Measurements from ENCODE around the gene MXD4. TPM values are rescaled to one million over a fixed set of nuclear protein-coding genes. Genes with fewer than 3 reads are reported as not detected.
A peak's percentile ranks its signal among the peaks of the same experiment; 100 is the strongest.

MXD4 gene
- total RNA-seq, 1 donor, result 44.9 TPM

DNA sequence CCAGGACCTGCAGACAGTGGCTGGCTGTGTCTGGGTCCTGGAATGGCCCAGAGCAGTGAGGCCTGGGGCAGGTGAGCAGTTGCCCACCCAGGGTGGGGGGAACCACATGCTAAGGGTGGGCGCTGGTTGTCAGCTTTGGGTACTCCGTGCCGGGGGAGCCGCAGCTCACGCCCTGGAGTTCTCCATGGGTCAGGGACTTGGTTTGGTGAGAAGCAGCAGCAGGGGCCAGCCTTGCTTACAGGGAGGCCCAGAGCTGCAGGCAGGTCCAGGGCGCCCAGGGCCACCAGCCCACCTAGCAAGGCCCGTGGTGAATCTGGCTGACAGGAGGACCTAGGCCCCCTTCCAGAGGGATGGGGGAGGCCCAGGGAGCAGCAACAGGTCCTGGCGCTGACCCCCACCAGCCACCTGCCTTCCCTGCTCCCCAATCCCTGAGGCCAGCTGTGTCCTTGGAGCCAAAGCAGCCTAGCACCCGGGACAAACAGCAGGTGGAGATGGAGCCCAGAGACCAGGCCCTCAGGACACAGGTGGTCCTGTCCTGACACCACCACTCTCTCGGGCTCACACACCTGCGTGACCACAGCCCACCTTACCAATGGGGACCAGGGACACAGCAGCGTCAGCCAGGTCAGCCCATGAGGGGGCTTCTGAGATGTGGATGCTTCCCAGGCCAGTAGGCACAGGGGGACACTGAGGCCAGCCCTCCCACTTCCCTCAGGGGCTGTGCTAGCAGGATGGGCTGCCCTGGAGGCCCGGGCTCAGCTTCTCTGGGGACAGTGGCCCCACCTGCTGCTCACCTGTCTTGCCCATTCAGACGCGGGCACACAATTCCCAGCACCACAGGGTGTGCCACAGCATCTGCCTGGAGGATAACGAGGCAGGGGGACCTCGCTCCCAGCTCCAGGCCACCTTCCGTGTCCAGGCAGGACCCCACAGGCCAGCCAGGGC lies 3.5 kb downstream of the MXD4 start:
- H3K4me3 ChIP-seq (ENCODE audit: low read depth, low read length), result no peak overlapping the region
- DNase-seq (ENCODE audit: low read depth), result no peak
- TF ChIP-seq, protein P1, sequence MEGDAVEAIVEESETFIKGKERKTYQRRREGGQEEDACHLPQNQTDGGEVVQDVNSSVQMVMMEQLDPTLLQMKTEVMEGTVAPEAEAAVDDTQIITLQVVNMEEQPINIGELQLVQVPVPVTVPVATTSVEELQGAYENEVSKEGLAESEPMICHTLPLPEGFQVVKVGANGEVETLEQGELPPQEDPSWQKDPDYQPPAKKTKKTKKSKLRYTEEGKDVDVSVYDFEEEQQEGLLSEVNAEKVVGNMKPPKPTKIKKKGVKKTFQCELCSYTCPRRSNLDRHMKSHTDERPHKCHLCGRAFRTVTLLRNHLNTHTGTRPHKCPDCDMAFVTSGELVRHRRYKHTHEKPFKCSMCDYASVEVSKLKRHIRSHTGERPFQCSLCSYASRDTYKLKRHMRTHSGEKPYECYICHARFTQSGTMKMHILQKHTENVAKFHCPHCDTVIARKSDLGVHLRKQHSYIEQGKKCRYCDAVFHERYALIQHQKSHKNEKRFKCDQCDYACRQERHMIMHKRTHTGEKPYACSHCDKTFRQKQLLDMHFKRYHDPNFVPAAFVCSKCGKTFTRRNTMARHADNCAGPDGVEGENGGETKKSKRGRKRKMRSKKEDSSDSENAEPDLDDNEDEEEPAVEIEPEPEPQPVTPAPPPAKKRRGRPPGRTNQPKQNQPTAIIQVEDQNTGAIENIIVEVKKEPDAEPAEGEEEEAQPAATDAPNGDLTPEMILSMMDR (IDR thresholded peaks at IDR 0.05; ENCODE audit: insufficient read depth, low read depth, low read length), result no peak

DNA sequence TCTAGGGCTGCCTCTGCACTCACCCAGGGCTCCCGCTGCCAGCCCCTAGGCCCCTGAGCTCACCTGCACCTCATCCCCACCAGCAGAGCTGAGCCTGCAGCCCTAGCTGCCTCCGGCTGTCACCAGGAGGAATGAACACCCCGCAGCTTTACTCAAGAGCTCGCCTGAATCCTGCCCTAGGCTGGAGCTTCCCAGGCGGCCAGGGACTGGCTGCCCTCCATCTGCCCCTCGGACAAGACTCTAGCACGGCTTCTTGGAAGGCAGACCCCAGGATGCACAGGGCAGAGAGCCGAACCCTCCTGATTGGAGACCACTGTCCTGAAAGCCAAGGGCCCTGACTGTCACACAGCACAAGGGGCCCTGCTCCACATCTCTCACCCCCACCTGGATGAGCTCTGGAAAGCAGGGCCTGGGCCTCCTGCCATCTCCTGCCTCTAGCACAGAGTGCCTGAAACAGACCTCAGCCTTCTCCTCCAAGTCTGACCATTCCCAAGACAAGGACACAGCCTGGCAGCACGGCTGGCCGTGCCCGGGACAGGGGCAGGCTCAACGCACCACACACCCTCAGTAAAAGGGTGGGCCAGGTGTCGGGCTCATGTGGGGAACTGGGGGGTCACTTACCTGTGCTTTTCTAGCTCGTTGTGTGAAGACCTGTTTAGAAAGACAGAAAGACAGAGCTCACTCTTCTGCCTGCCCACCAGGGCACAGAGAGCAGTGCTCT lies 4.4 kb downstream of the MXD4 start:
- no peak overlapping the region for H3K4me3 ChIP-seq (ENCODE audit: low read depth, low read length)
- TF ChIP-seq, protein P1 (IDR thresholded peaks at IDR 0.05; ENCODE audit: insufficient read depth, low read depth, low read length), result no peak
- no peak for DNase-seq (ENCODE audit: low read depth)

- TF ChIP-seq, protein P1 (IDR thresholded peaks at IDR 0.05; ENCODE audit: insufficient read depth, low read depth, low read length), result no peak
- H3K4me3 ChIP-seq (ENCODE audit: low read depth, low read length), result no peak overlapping the region
- no peak for DNase-seq (ENCODE audit: low read depth)
Measured at GRCh38 chr4:2256781-2257191, 5.1 kb downstream of the MXD4 start.

DNA sequence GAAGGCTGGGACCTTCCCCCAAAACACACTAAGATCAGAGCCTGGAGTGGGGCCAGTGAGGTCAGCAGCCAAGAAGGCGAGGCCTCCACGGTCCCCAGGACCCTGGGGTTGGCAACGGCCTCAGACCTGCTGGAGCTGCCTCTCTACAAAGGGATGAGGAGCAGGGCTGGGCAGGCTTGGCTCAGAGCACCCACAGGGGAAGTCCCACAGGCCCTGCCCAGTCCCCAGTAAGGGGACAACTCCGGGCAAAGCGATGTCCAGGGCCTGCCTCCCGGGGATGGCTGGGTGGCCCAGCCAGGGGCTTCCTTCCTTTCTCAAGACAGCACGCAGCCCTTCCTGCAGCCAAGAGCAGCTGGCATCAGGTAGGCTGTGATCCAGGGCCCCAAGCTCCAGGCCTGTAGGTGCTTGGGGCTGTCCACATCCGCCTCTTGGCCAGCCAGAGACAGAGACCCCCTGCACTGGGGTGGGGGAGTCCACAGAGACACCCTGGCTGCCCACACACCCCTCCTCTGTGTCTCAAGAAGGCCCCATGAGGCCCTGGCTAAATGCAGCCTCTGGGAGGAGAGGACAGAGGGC lies 5.7 kb downstream of the MXD4 start:
- DNase-seq (ENCODE audit: low read depth), result no peak
- TF ChIP-seq, protein P1 (IDR thresholded peaks at IDR 0.05; ENCODE audit: insufficient read depth, low read depth, low read length), result no peak
- H3K4me3 ChIP-seq (ENCODE audit: low read depth, low read length), result no peak overlapping the region

DNA sequence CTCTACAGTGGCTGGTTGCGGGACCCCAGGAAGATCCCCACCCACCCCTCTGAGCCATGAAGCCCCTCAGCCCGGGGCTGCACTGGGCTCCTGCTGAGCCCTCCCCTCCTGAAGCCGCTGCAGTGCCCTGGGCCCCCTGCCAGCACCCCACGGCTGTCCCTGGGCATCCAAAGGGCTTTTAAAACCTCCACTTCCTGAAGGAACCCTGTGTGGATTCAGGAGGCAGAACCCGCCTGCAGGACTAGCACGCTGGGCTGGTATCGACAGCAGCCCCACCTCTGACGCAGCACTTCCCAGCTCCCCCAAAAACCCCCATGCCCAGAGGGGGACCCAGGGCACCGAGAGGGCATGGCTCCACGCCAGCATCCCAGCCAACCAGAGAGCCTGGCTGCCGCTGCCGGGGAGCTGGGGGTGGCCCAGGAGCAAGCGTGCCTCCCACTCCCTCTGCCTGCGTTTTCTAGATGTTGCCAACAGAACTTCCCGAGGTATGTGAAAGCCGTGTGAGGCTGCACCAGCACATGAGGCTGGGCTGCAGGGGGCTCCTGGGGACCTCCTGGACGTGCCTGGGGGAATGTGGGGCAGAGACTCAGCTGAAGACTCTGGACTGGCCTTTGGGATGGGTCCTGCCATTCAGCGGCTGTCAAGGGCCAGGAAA lies 6.3 kb downstream of the MXD4 start:
- TF ChIP-seq, protein P1 (IDR thresholded peaks at IDR 0.05; ENCODE audit: insufficient read depth, low read depth, low read length), result no peak
- H3K4me3 ChIP-seq (ENCODE audit: low read depth, low read length), result no peak overlapping the region
- peak; percentile 30 for DNase-seq (ENCODE audit: low read depth)

Data from fibroblast of villous mesenchyme (primary cell).